ENCODE data around the gene ZC3H4.

ZC3H4 gene

DNA sequence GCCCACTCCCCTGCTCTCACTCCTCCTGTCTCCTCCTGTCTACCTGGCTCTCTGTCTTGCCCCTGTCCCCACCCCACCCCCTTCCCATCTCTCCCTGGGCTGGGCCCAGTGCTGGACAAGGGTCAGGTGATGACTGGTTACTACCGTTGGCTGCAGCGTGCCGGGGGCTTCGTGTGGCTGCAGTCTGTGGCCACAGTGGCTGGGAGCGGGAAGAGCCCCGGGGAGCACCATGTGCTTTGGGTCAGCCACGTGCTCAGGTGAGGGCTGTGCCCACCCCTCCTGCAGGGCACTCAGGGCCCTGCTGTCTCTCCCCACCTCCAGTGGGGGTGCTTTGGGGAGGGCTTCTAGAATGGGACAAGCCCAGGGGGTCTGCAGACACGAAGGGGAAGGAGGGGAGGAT lies 72.7 kb downstream of the ZC3H4 start:
- no peak for TF ChIP-seq GATA2 (IDR thresholded peaks at IDR 0.05; ENCODE audit: low read depth, low read length)
- TF ChIP-seq GATA3 (IDR thresholded peaks at IDR 0.05; ENCODE audit: low read depth, low read length) = no peak

DNA sequence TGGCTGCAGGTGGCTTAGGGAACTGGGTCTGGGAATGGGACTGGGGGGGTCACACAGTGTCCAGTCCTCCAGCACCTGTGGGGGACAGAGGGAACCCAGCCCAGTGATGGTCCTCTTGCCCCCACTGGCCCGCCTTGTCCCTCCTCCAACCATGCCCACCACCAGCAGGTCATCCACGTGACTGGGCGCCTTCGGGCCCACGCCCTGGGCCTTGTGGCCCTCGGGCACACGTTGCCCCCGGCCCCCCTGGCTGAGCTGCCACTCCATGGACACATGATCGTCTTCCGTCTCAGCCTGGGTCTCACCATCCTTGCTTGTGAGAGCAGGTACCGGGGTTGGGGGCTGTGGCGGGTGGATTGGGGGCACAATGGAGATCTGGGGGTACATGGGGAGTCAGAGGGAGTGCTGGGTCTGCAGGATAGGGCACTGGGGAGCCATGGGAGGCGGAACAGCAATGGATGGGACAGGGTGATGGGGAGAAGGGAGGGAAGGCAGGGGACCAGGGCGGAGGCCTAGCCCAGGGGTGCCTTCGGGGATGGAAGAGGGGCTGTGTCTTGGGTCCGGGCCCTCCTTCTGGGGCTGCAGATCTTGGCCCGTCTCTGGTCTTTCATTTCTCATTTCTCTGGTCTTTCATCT lies 74.2 kb downstream of the ZC3H4 start:
- TF ChIP-seq GATA3 (IDR thresholded peaks at IDR 0.05; ENCODE audit: low read depth, low read length) = no peak
- no peak for TF ChIP-seq GATA2 (IDR thresholded peaks at IDR 0.05; ENCODE audit: low read depth, low read length)

DNA sequence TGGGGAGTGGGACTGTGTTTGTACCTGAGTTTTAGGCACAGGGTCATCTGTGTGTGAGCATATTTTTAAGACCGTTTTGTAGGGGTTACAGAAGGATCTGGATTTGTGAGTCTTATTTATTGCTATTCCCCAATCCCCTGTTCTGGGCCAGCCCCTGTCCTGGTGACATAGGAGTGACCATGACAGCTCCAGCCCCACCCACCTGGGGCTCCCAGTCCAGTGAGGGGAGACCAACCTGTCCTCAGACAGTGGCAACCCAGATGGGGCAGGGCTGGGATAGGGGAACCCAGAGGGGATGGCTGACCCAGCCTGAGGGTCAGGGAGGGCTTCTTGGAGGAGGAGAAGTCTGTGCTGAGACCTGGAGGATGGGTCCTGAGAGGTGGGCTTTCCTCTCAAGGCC lies 75.8 kb downstream of the ZC3H4 start:
- TF ChIP-seq GATA3 (IDR thresholded peaks at IDR 0.05; ENCODE audit: low read depth, low read length) (no peak), GATA2 (IDR thresholded peaks at IDR 0.05; ENCODE audit: low read depth, low read length) (no peak)

DNA sequence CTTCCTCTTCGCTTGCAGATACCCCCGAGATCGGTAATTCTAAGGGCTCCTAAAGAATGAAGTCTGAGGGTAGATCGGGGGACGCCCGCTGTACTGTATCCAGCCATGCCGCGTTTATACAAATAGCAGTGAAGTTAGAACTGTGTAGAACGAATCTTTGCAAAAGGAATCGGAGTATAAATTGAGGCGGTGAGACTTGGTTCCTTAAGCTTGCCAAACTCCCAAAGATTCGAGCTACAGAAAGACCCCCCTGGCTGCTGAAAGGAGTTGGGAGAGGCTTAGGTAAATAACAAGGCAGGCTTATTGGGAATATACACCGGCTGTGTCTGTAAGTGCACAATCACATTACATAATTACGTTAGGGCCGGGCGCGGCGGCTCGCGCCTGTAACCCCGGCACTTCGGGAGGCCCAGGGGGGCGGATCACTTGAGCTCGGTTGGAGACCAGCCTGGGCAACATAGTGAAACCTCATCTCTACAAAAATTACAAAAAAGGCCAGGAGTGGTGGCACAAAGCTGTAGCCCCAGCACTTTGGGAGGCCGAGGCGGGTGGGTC lies 77.4 kb downstream of the ZC3H4 start:
- TF ChIP-seq GATA2 (IDR thresholded peaks at IDR 0.05; ENCODE audit: low read depth, low read length) (no peak), GATA3 (IDR thresholded peaks at IDR 0.05; ENCODE audit: low read depth, low read length) (no peak)

DNA sequence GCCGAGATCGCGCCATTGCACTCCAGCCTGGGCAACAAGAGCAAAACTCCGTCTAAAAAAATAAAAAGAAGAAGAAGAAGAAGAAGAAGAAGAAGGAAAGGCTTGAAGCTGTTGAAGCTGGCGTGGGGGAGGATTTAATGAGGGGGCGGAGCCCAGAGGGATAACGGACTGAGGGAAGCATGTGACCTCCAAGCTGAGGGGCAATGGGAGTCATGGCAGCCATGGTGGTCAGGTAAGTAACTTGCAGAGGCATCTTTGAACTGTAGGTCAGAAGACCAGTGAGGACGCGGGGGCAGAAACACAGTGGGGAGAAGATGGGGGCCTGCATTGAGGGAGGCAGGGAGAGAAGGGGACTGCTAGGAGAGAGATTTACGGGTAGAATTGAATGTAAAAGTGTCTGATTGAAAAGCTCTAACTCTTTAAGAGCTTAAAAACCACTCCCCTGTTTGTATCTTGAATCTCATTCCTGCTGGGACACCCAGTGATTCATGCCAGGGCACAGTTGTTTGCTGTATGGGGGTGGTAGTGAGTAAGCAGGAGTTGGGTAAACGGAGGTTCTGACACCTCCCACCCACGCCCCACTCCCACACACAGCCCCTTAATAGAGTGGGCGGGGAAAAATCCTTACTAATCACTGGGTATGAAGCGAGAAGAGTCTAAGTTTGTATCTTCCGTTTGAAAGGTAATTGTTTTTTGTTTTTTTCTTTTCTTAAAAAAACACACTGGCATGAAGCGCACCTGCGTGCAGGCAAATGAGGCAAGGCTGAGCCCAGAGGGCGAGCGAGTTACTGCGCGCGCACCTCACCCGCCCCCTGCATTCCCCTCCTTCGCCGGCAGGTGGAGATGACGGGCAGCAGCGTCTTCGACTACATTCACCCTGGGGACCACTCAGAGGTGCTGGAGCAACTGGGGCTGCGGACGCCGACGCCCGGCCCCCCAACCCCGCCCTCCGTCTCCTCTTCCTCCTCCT lies 78.2 kb downstream of the ZC3H4 start:
- TF ChIP-seq GATA2 (IDR thresholded peaks at IDR 0.05; ENCODE audit: low read depth, low read length) = no peak
- no peak for TF ChIP-seq GATA3 (IDR thresholded peaks at IDR 0.05; ENCODE audit: low read depth, low read length)

DNA sequence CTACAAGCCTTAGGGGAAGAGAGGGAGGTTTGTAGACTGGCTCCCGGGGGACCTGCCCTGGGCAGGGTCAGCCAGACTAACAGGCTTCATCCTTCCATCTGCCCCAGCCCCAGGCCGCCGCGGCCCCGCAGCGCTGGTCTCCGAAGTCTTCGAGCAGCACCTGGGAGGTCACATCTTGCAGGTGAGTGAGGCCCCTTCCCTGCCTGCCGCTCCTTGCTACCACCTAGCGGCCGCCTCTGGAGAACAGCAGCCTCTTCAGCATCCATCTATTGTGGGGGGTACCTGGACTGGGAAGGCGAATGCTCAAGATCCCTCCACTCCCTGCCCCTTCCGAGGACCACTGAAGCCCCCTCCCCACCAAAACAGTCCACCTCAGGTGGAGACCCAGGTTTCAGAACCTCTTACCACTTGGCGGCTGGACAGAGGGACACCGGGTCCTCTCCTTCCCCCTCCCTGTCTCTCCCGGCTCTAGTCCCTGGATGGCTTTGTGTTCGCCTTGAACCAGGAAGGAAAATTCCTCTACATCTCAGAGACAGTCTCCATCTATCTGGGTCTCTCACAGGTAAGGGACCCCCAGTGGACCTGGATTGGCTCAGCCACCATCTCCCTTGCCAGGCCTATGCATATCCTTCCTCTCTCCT lies 81.3 kb downstream of the ZC3H4 start:
- TF ChIP-seq GATA2 (IDR thresholded peaks at IDR 0.05; ENCODE audit: low read depth, low read length) (no peak), GATA3 (IDR thresholded peaks at IDR 0.05; ENCODE audit: low read depth, low read length) (no peak)

DNA sequence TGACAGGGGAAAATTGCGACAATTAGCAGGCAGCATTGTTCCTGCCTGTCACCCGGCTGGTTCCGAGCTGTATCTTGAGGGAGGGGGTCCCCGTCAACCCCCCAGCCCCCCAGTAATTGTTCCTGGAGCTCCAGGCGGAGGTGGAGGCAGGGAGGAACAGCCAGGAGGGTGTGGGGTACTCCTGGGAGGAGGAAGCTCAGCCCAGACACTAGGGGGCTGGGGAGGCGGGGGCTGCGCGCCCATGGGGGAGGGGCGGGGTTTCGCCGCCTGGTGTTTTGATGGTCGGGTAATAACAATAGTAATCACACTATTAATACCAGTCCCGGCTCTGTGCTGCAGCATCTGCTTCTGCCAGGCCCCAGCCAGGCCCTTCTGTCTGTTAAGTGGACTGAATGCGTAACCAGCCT lies 85.4 kb downstream of the ZC3H4 start:
- TF ChIP-seq GATA2 (IDR thresholded peaks at IDR 0.05; ENCODE audit: low read depth, low read length) (no peak), GATA3 (IDR thresholded peaks at IDR 0.05; ENCODE audit: low read depth, low read length) (no peak)

DNA sequence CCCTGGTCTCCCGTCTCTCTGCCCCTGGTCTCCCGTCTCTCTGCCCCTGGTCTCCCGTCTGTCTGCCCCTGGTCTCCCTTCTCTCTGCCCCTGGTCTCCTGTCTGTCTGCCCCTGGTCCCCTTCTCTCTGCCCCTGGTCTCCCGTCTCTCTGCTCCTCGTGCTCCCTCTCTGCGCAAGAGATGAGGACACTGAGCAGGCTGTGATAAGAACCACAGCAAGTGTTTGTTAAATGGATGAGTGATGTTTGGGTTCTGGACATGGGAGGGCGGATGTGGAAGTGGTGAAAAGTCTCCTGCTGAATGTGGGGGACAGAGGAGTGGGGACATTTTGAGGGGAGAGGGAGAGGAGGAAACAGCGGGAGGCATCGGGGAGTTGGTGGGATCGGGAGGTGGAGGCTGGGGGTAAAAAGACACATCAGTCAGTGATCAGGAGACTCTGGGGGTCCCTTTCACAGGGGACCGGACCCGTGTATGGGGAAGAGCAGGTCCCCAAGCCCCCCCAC lies 85.9 kb downstream of the ZC3H4 start:
- TF ChIP-seq GATA3 (IDR thresholded peaks at IDR 0.05; ENCODE audit: low read depth, low read length) (no peak), GATA2 (IDR thresholded peaks at IDR 0.05; ENCODE audit: low read depth, low read length) (no peak)

DNA sequence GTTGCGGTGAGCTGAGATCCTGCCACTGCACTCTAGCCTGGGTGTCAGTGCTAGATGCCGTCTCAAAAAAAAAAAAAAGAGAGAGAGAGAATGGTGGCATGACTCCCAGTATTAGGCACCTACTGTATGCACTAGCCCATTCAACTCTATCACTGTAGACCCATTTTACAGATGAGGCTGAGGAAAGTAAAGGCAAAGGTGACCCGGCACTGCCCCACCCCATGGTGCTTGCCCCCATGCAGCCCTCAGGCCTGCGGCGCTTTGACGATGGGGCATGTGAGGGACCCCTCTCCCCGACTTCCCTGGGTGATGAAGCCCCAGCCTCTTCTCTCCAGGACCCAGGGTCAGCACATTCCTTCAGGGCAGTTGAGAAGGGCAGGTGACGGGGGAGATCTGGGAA lies 86.7 kb downstream of the ZC3H4 start:
- TF ChIP-seq GATA3 (IDR thresholded peaks at IDR 0.05; ENCODE audit: low read depth, low read length) = no peak
- TF ChIP-seq GATA2 (IDR thresholded peaks at IDR 0.05; ENCODE audit: low read depth, low read length) = no peak

DNA sequence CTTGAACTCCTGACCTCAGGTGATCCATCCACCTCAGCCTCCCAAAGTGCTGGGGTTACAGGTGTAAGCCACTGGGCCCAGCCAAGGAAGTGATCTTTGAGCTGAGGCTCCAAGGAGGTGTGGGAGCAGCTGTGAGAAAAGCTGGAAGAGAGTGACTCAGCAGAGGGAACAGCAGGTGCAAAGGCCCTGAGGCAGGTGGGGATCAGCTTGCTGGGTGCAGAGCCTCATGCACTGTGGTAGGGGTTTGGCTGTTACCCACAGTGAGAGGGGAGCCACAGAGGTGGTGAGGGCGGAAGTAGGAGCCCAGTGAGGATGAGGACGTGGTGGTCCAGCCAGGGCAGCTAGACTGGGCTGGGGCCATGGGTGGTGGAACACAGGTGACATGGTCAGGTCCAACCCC lies 87.4 kb downstream of the ZC3H4 start:
- TF ChIP-seq GATA3 (IDR thresholded peaks at IDR 0.05; ENCODE audit: low read depth, low read length) = no peak
- no peak for TF ChIP-seq GATA2 (IDR thresholded peaks at IDR 0.05; ENCODE audit: low read depth, low read length)

DNA sequence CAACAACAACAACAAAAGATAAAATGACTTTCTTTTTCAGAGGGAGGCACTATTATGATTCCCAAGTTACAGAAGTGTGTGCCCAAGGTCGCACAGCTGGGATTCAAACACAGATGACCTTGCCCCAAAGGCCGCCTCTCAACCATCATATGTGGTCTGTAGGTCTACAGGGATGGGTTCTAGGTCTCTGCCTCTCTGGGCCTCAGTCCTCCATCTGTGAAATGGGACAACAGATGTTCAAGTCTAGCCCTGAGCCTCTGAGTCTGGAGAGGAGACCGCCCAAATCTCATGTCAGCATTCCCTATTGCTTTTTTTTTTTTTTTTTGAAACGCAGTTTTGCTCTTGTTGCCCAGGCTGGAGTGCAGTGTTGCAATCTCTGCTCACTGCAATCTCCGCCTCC lies 89.1 kb downstream of the ZC3H4 start:
- no peak for TF ChIP-seq GATA3 (IDR thresholded peaks at IDR 0.05; ENCODE audit: low read depth, low read length)
- no peak for TF ChIP-seq GATA2 (IDR thresholded peaks at IDR 0.05; ENCODE audit: low read depth, low read length)

DNA sequence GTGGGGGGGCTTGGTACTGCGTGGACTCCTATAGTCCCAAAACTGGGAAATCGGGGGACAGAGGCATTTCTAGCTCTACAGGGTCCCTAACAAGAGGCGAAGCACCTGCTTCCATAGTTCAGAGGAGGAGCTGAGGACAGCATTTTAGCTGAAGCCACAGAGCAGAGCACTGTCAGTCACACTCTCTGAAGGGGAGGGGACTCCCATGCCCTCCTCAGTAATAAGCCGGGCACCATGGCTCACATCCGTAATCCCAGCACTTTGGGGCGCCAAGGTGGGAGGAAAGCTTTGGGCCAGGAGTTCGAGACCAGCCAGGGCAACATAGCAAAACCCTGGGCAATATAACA lies 90.2 kb downstream of the ZC3H4 start:
- TF ChIP-seq GATA3 (IDR thresholded peaks at IDR 0.05; ENCODE audit: low read depth, low read length) (no peak), GATA2 (IDR thresholded peaks at IDR 0.05; ENCODE audit: low read depth, low read length) (no peak)

DNA sequence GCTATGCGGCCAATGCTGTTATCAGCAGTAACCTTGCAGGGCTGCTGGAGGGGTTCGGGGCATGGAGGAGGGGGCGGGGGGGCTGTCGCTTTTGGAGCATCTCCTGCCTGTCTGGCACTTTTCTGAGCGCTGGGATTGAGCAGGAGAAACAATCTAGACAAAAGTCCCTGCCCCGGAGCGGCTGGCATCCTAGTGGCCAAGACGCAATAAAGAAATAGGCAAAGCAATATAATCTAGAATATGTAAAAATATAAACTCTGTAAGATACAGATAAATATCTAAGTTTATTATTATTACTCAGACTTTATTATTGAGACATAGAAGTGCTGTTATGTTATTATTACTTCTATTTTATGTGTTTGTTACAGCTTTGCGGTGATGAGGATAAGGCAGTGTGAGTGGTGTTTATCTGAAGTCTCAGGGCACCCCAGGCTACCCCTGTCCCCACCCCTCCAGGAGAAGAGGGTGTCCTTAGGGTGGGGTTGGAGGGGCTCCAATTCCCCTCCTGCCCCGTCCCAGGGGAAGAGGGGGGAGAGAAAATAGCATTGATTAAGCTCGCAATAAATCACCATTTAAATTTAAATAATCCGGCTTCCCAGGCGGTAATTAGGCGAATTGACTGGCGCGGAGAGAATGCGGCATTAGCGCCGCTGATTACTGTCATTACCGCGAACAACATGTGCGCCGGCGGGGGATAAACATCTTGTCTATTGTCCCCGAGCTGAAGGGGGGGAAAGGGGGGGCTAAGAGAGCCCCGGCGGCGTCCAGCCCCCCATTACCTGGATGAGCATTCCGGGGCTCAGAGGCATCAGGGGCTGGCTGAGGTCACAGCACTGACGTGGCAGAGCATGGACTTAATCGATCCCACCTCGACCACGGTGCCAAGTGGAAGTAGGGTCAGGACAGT lies 90.8 kb downstream of the ZC3H4 start:
- TF ChIP-seq GATA2 (IDR thresholded peaks at IDR 0.05; ENCODE audit: low read depth, low read length) (no peak), GATA3 (IDR thresholded peaks at IDR 0.05; ENCODE audit: low read depth, low read length) (no peak)
